SHP77 (cell line): ENCODE results near the gene CLTCL1.

Experiments used
- DNase-seq, 2 experiments: peaks; one replicate each; lab custom pipeline; 2025; lab: John Stamatoyannopoulos, UW

Gene CLTCL1

DNA sequence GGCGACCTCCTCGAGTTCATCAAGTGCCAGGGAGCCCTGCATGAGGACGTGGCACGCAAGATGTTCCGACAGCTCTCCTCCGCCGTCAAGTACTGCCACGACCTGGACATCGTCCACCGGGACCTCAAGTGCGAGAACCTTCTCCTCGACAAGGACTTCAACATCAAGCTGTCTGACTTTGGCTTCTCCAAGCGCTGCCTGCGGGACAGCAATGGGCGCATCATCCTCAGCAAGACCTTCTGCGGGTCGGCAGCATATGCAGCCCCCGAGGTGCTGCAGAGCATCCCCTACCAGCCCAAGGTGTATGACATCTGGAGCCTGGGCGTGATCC, 159.9 kb downstream of the CLTCL1 start:
- no peak for DNase-seq

GRCh38 chr22:19130959-19131684, 160.4 kb downstream of the CLTCL1 start, which contains the start of gene TSSK2:
TSSK2 (plus strand) TSS chr22:19131308; CDS start chr22:19131400, 92 bp downstream.
- no peak for DNase-seq

- DNase-seq, result no peak
Observed at GRCh38 chr22:19129871-19130270, 161.6 kb downstream of the CLTCL1 start.
